WTC11 (cell line): Measurements from ENCODE around the gene RPTN. TPM values are rescaled to one million over a fixed set of nuclear protein-coding genes. Genes with fewer than 3 reads are reported as not detected.
A peak's percentile ranks its signal among the peaks of the same experiment; 100 is the strongest.

Experiments used
- ATAC-seq: fragments of 200-7000 bp; cut with Tn5 transposase; 2 replicates; pipeline ENCODE4 v1.10.0; 2021; ENCODE audit warnings: mild to moderate bottlenecking, moderate library complexity
- CTCF ChIA-PET: fragments of 300-600 bp; sonication (Branson Sonifier 250); formaldehyde crosslinking; loops from one replicate; lab custom pipeline; 2021; ENCODE audit warnings: antibody characterized with exemption; lab: Charles Lee
- POLR2A ChIA-PET: fragments of 350-600 bp; sonication (Branson Sonifier 250); formaldehyde crosslinking; loops from one replicate; lab custom pipeline; 2021; ENCODE audit warnings: antibody characterized with exemption; lab: Charles Lee
- DNase-seq: peaks from one replicate; pipeline ENCODE4 v3.0.0; 2021; ENCODE audit warnings: low spot score
- H3K27ac Mint-ChIP-seq: 2 replicates; pipeline ENCODE4 v1.8.0; 2021; ENCODE audit warnings: mixed read lengths
- H3K27me3 Mint-ChIP-seq: 2 replicates; pipeline ENCODE4 v1.8.0; 2021; ENCODE audit warnings: low read depth, mild to moderate bottlenecking, moderate library complexity, mixed read lengths
- H3K36me3 Mint-ChIP-seq: 2 replicates; pipeline ENCODE4 v1.8.0; 2021; ENCODE audit warnings: mixed read lengths
- H3K4me1 Mint-ChIP-seq: 2 replicates; pipeline ENCODE4 v1.8.0; 2022; ENCODE audit warnings: mixed read lengths
- H3K4me3 Mint-ChIP-seq: 2 replicates; pipeline ENCODE4 v1.8.0; 2021; ENCODE audit warnings: mild to moderate bottlenecking, moderate library complexity, mixed read lengths
- H3K9me3 Mint-ChIP-seq: 2 replicates; pipeline ENCODE4 v1.8.0; 2021; ENCODE audit warnings: mixed read lengths
- AFF4 ChIP-seq: sonication (generic); formaldehyde crosslinking; IDR thresholded peaks from 2 replicates; pipeline ENCODE4 v1.8.1; 2023; ENCODE audit warnings: mild to moderate bottlenecking, missing genetic modification reagents, borderline replicate concordance
- ETV6 ChIP-seq: sonication (generic); formaldehyde crosslinking; IDR thresholded peaks from 2 replicates; pipeline ENCODE4 v1.8.1; 2022; ENCODE audit warnings: mild to moderate bottlenecking, missing genetic modification reagents
- FOXK1 ChIP-seq: sonication (generic); formaldehyde crosslinking; IDR thresholded peaks from 2 replicates; pipeline ENCODE4 v1.8.0; 2022; ENCODE audit warnings: mild to moderate bottlenecking, moderate library complexity, missing genetic modification reagents
- FOXP1 ChIP-seq: sonication (generic); formaldehyde crosslinking; IDR thresholded peaks from 2 replicates; pipeline ENCODE4 v1.8.0; 2022; ENCODE audit warnings: missing genetic modification reagents, mild to moderate bottlenecking, moderate library complexity, borderline replicate concordance
- GTF2I ChIP-seq: fragments of 250-450 bp; sonication (Bioruptor Pico); conservative IDR thresholded peaks from 2 replicates; pipeline ENCODE4 v1.4.0; 2021; ENCODE audit warnings: mild to moderate bottlenecking
- total RNA-seq: library from RNA; stranded (reverse); gene quantifications from 3 replicates; pipeline ENCODE4 v1.2.3, GENCODE V29; 2021
- TF ChIP-seq, protein P1 (sequence below): sonication (generic); formaldehyde crosslinking; IDR thresholded peaks from 2 replicates; pipeline ENCODE4 v1.8.0; 2022; ENCODE audit warnings: mild to moderate bottlenecking, missing genetic modification reagents
- TF ChIP-seq, protein P2 (sequence below): sonication (generic); formaldehyde crosslinking; conservative IDR thresholded peaks from 2 replicates; pipeline ENCODE4 v1.8.1; 2022; ENCODE audit warnings: mild to moderate bottlenecking, missing genetic modification reagents

RPTN gene
- total RNA-seq, 1 experiment from 2014 or later = not detected

- ChIA-PET POLR2A (no interaction called here), CTCF (interaction anchor here (0.8 to 5.8 kb wide), 11 partner anchors 9 to 198 kb away, joined by 3 to 41 read pairs (median 5); partner anchors contain the start of genes S100A11 and THEM4)
- TF ChIP-seq GTF2I = peak; percentile 45; the same call in 1 of the 2 replicates
- 0 out of 2 replicates have a peak, but pooled peaks have one; percentile 50 for TF ChIP-seq ETV6 (CRISPR knock-in tag)
- no peak for TF ChIP-seq FOXK1
- Mint-ChIP-seq H3K4me1 (no peaks in the 10 kb centered on the region; the same call in 1 of the 2 replicates), H3K9me3 (peaks cover 9% of the 10 kb centered on the region), H3K4me3 (no peak overlapping the region), H3K36me3 (no peaks in the 10 kb centered on the region), H3K27me3 (peaks cover 14% of the 10 kb centered on the region), H3K27ac (no peak overlapping the region)
- peak; percentile 26 for ATAC-seq
- peak; percentile 56 for DNase-seq
These were observed 51.7 kb downstream of the RPTN start for GRCh38 chr1:152107031-152107983.

DNA sequence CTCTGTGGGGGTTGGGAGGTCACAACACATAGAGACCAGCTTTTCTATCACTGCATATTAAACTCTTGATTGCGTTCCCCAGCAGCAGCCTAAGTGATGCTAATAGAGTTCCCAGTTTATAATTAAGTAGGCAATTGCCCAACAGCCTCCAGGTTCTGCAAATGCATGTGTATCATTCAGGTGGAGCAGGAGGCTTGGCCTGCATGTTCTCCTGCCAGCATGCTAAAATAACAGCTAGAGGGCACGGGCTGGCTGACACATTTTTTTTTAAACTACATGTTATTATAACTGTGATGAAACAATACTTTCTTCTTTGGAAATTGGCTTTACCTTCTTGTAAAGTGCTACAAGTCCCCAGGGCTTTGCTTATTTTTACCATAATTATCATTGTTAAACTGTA lies 54.2 kb downstream of the RPTN start:
- ATAC-seq (no peak), DNase-seq (no peak)
- Mint-ChIP-seq H3K4me3 (no peak overlapping the region), H3K27ac (no peak overlapping the region), H3K4me1 (no peaks in the 10 kb centered on the region; the same call in 1 of the 2 replicates), H3K27me3 (peaks cover 30% of the 10 kb centered on the region), H3K9me3 (peaks cover 22% of the 10 kb centered on the region), H3K36me3 (0 out of 2 replicates have a peak, but pooled peaks cover 3% of the 10 kb centered on the region)
- TF ChIP-seq, protein P1, sequence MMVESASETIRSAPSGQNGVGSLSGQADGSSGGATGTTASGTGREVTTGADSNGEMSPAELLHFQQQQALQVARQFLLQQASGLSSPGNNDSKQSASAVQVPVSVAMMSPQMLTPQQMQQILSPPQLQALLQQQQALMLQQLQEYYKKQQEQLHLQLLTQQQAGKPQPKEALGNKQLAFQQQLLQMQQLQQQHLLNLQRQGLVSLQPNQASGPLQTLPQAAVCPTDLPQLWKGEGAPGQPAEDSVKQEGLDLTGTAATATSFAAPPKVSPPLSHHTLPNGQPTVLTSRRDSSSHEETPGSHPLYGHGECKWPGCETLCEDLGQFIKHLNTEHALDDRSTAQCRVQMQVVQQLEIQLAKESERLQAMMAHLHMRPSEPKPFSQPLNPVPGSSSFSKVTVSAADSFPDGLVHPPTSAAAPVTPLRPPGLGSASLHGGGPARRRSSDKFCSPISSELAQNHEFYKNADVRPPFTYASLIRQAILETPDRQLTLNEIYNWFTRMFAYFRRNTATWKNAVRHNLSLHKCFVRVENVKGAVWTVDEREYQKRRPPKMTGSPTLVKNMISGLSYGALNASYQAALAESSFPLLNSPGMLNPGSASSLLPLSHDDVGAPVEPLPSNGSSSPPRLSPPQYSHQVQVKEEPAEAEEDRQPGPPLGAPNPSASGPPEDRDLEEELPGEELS (CRISPR knock-in tag) = no peak
- TF ChIP-seq, protein P2, sequence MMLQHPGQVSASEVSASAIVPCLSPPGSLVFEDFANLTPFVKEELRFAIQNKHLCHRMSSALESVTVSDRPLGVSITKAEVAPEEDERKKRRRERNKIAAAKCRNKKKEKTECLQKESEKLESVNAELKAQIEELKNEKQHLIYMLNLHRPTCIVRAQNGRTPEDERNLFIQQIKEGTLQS (CRISPR knock-in tag) = no peak
- TF ChIP-seq FOXP1 (CRISPR knock-in tag) (no peak), AFF4 (no peak)
- POLR2A ChIA-PET = no interaction called here
- CTCF ChIA-PET = no interaction called here

Other genes with a start within 250 kb of the RPTN start
- 8.0 to 10.9 TPM (median 8.8 TPM) in 3 replicates for gene THEM4, start 249.7 kb downstream of the RPTN start, total RNA-seq
- 150 to 161 TPM (median 159 TPM) in 3 replicates for gene S100A10, start 165.4 kb downstream of the RPTN start, total RNA-seq
- gene S100A11, start 122.2 kb downstream of the RPTN start, total RNA-seq = 126 to 181 TPM (median 163 TPM) in 3 replicates
- gene TCHHL1, start 70.2 kb downstream of the RPTN start, total RNA-seq = not detected in 3 replicates
- 0.02 to 0.05 TPM (median 0.04 TPM) in 3 replicates for gene TCHH, start 43.8 kb downstream of the RPTN start, total RNA-seq
- not detected in 3 replicates for gene HRNR, start 65.0 kb upstream of the RPTN start, total RNA-seq
- not detected in 3 replicates for gene FLG, start 166.0 kb upstream of the RPTN start, total RNA-seq
- gene FLG2, start 200.8 kb upstream of the RPTN start, total RNA-seq = not detected in 3 replicates